AG20443 (cell line): ENCODE measurements around the gene CHN1.

ENCODE experiments used
- DNase-seq: peaks from one replicate; pipeline ENCODE4 v3.0.0; 2012; ENCODE audit warnings: low spot score, mixed read lengths

CHN1 gene

DNA sequence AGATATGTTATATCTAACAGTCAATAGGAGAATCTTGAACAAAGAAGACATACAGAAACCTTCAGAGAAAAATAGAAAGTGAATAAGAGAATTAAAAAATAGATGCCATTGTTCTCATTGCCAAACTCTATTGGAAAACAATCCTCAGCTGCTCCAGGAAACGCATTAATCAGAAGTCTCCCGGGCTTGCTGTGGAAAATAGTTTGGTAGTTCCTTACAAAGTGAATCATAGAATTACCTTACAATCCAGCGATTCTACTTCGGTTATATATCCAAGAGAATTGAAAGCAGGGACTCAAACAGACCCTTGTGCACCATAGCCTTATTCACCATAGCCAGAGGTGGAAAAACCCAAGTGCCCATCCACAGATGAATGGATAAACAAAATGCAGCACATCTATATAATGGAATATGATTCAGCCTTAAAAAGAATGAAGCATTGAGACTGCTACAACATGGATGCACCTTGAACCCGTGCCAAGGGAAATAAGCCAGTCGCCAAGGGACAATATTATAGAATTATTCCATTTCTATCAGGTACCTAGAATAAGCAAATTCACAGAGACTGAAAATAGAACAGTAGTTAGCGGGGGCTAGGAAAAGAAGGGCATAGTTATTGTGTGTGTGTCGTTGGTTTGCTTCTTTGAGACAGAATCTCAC is 219.0 kb downstream of the CHN1 start:
- DNase-seq = no peak

DNA sequence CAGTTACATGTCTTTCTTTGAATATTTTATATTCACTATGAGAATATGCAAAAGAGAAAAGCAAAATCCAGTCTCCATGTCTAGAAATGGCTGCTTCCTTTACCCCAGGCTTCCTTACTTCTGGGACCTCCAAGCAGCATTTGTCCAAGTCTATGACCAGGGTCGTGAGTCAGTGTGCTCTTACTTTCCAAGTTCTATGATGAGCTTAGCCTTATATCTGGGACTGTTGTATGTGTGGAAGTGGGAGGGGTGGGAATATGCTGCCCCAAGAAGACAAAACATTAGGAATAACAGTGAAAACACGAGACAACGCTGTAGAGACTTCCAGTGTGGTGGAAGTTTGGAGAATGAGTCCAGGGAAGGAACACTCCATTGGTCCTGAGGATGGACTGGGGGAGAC is 219.7 kb downstream of the CHN1 start:
- no peak for DNase-seq

DNA sequence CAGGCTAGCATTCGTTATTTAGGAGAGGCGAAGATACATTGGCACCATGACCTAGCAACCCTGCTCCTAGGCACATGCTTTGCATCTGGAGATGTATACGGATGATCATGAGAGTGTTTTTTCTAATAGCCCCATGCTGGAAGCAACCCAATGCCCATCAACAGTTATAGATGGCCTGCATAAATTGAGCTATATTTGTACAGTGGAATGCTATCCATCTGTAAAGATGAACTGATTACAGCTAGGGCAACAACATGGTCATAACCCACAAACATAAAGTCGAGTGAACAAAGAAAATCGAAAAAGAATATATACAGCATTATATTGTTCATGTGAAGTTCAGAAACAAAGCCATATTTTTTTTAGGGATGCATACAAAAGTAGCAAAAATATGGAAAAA is 220.3 kb downstream of the CHN1 start:
- no peak for DNase-seq

DNA sequence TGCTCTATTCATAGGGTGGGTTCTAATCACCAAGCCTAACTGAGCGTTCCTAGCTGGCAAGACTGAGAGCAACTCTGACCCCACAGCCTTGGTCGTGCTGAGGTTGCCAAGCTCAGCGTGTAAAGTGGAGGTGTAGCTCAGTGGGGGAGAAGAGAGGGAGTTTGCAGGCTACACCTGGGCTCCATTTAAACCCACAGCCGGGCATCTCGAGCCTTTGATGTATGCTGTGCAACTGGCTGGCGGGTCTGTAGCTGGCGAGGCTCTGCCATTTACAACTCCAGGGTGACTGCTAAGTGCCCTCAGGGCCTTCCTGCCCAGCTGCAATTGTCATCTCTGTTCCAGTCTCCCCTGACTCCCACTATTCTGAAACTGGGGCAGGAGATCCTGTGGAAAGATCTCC is 220.9 kb downstream of the CHN1 start:
- no peak for DNase-seq

DNA sequence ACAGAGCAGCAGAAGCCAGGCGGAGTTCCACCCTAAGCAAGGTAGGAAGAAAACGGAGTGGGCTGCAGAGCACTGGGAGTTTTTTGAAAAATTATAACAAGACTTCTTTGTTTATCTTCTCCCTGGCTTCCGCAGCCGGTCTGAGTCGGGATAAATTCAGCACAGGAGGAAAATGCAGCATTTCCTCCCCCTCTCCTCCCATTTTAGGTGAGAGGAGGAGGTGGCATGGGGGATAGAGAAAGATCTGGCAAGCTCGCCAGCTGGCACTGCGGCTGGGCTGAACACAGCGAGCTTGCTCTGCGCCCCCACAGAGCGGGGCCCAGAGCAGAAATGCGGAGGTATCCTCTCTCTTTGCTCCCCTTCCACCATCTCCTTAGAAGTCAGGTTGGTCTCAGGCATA is 223.2 kb downstream of the CHN1 start:
- DNase-seq = no peak

DNA sequence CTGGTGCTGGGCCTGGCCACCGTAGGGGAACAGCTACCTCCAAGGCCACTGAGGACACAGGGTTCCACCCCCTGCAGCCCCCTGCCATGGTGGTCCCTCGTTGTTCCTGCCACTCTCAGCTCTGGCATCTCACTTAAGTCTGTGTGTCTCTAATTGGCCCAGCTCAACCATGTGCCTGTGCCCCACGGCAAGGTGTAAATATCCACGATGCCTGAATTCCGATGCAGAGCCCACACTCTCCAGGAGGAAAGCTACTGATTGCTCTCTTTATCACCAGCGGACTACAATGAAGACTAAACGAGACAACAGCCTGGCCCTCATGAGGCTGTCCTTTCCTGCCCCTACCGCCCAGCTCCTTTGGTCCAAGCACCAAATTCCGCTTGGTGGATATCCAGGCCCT is 223.9 kb downstream of the CHN1 start:
- DNase-seq = no peak

DNA sequence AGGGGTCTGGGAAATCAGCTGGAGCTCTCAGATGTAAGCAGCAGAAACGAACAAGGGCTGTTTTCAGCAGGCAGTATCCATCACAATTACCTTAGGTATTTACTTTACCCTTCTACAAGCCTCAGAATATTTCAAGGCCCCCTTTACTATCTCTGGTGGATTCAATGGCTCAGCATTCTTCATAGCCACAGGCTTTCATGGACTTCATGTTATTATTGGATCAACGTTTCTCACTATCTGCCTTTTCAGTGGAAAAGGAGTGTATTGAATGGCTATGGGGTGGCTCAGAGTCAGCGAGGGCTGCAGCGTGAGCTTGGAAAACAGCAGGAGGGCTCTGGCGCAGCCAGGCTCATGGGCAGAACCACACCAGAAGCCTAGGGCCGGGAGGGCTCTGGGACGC is 224.3 kb downstream of the CHN1 start:
- DNase-seq = no peak

DNA sequence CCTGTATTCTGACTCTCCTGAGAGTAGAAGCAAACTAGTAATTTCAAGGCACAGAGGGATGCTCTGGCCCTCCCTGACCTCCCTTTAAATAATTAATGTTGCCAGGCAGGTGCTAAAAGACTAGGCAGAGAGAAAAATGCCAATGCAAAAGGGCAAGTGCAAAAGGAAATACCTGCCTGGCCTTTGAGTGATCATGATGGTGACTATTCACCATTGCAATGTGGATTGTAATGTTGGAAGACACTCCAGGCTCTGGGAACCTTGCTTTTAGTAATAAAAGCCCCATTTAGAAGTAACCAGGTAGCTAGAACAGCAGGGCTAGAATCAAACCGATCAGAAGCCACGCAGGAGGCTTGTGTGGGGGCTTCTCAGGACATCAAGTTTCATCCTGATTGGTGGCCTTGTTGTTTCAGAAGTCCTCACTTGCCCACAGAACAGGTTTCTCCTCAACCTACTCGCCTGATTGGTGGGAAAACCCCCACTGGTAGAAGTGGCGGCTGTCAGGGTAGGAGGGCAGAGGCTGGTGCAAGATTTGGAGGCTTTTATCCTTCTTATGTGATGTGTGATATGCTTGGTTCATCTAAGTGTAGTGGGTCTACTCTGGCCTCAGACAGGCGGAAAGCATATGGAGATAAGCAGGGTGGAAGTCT is 224.9 kb downstream of the CHN1 start:
- DNase-seq = no peak

DNA sequence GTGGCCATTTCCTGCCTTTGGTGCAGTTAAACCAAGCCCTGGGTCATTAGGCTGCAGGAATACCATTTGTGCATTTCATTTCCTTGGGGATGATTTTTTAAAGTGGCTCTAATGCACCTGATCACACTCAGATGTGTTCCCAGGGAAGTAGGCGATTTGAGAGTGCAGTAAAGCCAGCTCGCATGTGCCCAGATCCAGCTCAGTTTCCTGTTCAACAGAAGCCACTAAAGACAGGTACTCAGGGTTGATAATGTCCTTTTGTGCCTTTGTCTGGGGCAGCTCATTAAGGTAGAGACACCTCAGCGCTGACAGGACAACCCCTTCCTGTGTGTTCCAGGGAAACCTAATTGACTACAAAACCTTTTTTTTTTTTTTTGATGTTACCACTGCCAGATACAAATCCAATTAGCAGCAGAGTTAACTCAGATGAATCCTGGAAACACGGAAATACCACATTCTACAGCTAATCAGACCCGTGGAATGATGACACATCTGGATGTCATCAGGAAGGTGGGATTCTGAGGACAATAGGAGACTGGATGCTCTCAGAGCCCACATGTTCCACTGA is 225.7 kb downstream of the CHN1 start:
- no peak for DNase-seq

DNA sequence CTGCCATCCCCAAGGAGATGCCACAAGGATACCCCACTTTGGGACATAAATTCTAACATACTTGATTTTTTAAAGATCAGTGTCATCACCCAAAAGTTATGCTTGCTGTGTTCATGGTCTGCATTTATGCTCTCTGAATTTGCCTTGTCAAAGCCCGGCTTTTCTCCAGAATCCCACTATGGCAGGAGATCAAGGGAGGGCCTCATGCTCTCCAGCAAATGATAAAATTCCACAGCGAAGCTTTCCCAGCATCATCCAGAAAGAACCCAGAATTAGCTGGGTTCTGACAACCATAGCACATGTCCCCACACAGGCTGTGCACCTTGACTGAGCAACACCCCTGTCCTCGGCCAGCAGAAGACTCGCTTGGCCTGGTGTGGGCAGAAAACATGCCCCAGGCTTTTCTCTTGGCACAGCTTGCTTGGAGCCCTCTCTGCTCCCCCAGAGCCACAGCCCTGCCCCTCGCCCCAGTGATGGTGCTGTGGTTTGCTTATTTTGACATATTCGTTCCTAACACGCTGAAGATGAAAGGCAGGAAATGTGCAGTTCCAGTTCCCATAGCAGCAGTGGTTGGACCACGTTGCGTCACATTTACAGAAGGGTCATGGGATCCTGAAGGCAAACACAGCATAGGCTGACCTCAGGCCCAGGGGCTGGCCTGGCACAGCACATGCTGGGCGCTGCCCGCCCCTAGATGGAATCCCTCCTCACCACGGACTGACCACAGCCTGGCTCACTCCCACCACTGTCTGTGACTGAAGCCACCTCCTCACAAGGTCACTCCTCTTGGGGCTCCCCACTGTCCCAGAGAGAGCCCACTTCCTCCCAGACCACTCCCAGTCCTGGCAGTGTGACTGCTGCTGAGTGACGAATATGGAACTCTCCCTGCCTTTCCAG is 226.8 kb downstream of the CHN1 start:
- DNase-seq = peak; percentile 93

DNA sequence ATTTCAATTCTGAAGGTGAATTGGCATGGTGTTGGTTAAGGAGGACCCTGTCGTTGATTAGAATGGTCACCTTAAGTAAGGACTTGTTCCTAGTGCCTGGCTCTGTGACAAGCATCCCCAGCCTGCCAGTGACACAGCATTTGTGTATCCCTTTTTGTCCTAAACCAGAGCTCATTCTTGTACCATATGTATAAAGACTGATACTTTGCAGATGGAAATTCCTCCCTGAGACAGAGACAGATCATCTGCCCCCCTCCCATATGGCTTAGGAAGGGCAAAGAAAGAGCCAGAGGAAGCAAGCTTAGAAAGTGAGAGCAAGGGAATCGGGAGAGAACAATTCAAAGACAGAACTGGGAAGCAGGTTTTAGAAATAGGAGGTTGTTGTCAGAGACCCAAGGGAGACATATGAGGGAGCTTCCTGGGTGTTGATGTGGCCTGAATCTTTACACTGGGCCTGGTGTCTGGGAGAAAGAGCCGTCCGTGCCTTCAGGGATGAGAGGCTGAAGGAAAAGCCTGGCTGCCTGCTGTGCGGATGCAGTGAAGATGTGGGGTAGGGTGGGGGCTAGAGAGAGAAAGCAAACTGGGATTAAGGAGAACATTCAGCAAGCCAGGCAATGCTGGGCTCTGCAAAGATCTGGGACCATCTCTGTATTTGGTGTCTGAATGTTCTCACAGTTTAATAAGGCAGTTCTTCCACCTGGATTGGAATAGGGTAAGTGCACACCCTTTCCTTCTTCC is 227.7 kb downstream of the CHN1 start:
- DNase-seq = no peak

DNA sequence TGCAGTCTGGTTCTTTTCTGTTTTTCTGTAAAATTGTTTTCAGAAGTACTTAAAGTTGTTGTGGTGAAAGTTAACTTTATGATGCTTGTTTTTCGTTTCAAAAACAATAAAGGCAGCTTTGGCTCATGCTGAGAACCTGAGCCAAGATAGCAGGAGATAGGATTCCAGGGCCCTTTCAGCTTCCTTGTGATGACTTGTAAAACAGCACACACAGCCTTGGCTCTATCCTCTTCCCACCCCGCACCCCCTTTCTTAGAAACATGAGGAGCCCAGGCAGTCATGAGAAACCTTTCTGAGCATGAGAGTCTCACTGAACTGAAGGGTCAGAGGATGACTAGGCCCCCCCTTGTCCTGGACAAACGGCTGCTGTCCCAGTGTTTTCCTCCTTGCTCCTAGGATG is 228.5 kb downstream of the CHN1 start:
- no peak for DNase-seq

DNA sequence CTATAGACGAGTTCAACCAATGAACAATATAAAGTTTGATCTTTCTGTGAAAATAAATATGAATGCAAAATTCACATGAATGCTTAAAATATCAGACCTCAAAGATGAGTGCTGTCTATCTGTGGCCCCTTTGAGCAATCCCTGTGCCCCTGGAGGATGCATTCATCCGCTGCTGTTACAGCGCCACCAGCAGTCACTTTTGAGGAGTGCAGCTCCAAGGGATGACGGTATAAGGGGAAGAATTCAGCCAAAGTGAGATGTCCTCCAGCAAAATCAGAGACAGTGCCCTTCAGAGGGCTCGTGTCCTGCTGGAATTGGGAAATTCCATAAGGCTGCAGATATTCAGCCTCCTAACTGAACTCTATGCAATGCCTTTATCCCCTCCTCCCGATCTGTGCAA is 229.0 kb downstream of the CHN1 start:
- no peak for DNase-seq

DNA sequence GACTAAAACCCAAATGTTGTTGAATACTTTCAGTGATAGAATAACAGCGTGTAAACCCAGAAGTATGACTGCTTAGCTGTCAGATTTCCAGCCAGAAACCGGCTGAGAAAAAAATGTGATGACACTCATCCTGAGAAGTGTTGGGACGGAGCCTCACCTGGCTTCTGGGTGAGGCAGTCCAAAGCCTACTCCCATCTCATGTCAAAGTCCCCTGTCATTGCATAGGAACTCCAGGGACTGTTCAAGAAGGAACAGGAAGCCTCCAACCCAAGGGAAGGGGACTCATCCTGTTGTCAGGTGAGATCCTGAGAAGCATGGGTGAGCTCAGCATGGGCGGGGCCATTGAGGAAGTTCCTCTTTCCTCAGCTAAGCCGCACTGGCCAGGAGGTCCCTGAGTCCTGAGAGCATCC is 229.6 kb downstream of the CHN1 start:
- DNase-seq = no peak

DNA sequence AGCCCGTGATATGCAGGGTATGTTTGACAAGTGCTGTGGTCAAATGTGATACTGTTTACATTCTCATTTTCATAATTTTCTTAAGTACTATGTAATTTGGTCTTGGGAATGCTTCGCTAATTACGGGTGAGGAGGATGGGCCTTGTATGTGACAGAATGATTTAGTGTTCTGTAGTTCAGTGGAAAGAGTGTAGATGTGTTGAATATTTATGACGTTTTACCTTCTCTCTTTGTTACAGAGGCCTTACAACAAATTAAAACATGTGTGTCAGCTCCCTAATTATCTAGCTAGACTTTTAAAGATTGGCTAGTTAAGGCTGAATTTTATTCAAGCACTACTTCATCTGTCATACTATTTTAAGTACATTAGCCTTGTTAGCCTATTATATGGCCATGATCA is 230.3 kb downstream of the CHN1 start:
- no peak for DNase-seq

DNA sequence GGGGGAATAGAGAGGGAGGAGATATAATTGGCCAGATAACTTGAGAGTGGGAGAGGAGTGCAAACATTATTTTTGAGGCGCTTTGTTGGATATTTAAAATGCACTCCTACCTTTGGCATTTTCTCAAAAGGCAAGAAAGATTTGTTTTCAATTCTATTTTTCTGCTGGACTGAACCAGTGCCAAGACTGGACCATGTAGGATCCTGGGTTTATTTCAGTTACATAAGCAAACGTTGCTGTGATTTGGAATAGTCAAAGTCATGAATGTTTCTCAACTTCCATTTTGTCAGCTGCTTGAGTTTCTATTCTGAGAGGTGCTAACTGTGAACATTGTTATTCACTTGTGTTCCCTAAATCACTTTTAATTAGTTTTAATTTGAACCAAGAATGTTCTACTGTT is 232.0 kb downstream of the CHN1 start:
- no peak for DNase-seq

DNA sequence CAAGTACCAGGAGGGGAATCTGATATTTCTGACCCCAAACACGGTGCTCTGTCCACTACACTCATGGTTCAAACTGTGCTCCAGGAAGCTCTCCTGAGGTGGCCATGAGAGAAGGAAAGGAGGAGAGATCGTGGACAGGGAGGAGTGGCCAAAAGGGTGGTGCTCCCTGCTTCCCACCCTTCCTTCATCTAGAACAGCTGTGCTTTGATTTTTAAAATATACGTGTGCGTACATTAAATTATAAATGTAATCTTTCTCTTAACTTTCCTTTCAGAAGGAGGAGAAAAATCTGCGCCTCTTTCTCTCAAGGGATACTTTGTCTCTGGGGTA is 232.7 kb downstream of the CHN1 start:
- no peak for DNase-seq

DNA sequence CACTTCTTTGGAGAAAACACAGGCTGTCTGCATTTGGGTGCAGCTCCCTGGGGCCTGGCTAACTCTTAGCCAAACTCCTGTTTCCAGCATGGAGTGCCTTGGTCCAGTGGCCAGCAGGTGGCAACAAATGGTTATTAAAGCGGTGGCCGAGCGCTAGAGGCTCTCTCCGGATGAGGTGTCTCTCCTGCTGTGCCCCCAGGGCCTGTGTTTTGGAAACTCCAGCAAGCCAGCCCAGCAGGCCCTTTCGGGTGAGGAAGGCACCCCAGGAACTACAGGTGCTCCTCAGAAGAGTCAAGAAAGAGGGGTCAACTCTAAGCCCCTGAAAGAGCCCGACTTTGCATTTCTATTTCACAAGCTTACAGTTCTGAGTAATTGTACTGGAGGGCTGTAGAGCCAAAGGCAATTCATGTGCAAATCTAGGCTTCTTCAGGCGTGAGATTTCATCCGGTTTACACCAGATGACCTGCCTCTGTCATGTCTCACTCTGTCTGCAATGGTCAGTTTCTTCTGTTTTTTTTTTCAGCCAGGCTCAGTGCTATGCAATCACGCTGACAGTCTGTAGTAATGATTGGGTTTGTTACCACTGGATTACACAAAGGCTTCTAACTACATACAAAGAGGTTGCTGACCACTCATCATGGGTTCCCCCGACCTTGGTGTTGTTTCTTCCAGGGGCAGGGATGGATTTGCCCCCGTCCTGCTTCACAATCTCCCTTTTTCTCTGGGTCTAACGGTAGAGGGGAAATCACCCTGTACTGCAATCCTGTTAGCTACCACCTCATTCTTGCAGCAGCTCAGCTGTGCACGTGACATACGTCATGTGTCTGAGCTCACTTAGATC is 233.3 kb downstream of the CHN1 start:
- DNase-seq = peak; percentile 90

DNA sequence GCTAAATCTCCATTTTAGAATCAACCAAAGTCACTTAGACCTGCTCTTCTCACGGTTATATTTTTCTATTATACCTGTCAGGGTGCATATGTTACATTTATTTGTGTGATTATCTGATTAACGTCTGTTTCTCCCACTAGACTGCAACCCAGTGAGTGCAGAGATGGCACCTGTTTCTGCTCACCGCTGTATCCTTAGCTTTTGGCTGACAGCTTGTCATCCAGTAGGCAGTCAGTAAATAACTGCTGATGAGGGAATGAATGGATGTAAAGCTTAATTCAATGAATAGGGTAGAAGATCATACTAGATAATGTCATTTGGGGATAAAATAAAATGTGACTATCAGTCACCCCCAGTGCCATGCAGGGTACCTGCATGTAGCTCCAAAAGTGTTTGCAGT is 234.0 kb downstream of the CHN1 start:
- no peak for DNase-seq

DNA sequence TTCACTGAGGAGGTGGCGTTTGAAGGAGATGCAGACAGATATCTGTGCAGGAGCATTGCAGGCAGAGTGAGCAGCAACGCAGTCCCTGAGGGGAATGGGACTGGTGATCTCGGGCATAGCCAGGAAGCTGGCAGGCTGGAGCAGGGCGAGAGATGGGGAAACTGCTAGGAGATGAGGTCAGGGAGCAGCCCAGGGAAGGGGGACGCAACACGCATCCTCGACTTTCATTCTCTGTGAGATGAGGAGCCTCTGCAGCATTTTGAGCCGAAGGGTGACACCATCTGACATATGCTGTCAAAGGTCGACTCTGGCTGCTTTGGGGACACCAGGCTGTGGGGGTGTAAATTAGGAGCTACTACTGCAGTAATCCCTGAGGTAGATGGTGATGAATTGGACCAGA is 236.6 kb downstream of the CHN1 start:
- DNase-seq = no peak

DNA sequence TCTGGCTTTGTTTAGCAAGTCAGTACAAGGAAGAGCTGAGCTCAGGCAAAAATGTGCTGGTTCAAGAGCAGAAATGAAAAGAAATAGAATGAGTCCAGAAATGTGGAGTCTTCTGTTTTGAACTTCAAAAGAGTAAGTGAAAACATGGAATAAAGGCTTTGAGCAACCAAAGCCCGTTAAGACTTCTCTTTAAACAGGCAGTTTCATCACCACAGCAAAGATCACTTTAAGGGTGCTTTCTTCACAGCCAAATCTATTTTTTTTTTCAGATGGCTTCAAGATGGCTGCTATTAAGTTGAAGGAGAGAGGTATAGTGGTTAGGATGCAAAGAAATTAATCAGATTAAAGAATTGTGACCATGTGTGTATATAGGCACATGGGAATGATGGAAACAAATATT is 238.9 kb downstream of the CHN1 start:
- no peak for DNase-seq
